NCI-H226 (cell line): ENCODE results near the gene CCDC144A.
"Not testable (repeated sequence)": the region's sequence is repeated elsewhere in the genome, so short reads cannot be mapped to it uniquely, and the experiment has no call there.

Experiments
- DNase-seq: peaks from one replicate; pipeline ENCODE4 v3.0.0-alpha.2; 2015

The CCDC144A gene

DNA sequence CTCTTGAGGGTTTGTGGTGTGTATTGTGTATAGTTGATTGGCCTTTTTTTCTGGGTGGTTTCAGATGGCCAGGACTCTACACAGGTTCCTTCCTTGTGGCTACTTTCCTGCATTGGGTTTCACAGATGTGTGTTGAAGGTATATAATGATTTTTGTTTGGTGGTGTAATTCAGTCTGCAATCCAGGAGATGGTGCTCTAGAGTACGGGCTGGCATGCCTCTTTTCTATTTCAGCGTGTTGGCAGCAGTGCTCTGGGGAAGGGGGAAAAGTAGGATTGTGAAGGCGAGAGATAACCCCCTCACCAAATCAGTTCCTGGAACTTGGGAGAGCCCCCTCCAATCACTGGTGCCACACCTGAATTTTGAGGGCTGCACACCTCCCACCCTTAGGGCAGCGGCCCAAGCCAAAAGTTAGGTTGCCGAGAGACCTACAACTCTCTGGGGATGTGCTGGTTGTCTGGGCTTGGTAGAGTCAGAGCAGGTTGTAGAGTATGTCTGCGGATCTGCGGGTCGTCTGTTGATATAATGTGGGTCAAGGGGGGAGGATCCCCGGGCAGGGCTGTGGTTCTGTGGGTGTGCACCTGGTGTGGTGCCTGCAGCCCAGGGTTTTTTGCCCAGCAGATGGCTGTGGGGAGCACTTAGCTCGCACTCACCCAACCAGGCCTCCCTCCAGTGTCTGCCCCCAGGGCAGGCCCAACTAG lies 61.3 kb downstream of the CCDC144A start:
- DNase-seq = peak; percentile 2

DNA sequence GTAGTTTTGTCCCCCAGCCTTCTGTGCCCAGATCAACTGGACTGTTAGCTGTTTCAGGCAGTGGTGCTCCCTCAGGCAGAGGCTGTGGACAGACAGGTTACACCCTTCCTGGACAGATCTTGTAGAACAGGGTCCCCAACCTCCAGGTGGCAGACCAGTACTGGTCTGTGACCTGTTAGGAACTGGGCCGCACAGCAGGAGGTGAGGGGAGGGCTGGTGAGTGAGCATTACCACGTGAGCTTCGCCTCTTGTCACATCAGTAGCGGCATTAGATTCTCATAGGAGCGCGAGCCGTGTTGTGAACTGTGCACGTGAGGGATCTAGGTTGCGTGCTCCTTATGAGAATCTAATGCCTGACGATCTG lies 61.9 kb downstream of the CCDC144A start:
- not testable (repeated sequence) for DNase-seq

DNA sequence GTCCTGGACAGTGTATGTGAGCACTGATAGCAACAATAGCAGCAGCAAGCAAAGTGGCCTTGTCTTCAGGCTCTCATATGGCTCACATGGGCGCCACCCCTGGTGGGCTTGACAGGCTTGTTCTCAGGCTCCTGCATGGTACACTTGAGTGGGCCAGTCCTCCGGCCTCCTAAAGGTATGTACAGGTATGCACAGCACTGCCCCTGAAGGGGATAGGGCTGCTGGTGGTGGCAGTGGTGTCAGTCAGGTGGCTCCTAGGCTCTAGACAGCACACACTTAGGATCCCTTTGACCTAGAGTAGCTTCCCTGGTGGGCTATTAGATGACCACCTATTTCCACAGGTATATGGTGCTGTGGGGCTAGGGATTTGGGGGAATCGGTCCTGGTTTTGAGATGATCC lies 67.5 kb downstream of the CCDC144A start:
- not testable (repeated sequence) for DNase-seq

DNA sequence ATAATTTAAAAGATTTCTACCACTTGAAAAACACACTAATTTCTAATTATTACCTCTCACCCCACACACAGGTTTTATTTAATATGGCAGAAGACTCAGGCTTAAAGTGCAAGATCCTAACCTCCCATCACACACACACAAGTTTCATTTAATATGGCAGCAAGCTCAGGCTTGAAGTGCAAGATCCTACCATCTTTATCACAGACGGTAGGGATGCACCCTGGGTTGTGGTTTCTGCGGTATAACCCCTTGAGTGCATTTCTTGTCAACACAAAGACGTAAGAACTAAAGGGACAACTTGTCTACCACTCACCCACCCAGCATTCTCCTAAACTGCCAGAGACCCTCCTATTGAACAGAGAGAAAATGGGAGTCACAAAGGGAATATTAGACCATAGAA lies 68.1 kb downstream of the CCDC144A start:
- not testable (repeated sequence) for DNase-seq

DNA sequence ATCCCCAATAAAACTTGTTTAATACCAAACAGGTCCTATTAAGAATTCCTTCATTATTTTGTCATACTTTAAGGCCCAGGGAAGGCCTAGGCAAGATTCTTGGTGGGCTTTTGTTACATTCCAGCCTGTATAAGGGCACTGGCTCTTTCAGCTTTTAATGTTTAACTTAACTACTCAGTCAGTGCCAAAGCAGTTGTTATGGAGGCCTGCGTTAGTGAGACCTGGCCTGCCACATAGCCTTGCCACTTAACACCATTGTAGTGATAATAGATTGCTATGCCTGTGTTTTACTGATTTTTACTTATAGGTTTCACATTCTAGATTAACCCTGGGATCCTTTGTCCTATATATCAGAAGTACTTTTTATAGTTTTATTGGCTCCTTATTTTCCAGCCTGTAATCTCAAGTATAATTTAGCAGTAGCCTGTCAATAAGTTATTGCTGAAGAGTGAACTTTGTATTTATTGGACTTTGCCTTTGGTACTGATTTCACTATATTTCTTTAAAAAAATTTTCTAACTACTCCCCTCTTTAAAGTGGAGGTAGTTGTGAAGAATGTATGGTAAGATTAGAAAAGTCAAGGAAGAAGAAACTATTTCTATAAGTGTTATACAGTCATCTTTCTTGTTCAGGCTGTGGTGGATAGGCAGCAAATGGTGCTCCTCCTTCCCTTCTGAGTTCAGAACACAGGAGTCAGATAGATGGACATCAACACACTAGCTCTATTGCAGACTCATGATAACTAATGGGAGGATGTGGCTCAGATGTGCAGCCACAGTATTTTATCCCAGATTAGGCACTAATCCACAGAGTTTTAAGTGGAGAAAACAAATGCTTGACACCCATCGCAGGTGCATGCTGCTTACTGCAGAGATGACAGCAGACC lies 78.5 kb downstream of the CCDC144A start:
- not testable (repeated sequence) for DNase-seq

DNA sequence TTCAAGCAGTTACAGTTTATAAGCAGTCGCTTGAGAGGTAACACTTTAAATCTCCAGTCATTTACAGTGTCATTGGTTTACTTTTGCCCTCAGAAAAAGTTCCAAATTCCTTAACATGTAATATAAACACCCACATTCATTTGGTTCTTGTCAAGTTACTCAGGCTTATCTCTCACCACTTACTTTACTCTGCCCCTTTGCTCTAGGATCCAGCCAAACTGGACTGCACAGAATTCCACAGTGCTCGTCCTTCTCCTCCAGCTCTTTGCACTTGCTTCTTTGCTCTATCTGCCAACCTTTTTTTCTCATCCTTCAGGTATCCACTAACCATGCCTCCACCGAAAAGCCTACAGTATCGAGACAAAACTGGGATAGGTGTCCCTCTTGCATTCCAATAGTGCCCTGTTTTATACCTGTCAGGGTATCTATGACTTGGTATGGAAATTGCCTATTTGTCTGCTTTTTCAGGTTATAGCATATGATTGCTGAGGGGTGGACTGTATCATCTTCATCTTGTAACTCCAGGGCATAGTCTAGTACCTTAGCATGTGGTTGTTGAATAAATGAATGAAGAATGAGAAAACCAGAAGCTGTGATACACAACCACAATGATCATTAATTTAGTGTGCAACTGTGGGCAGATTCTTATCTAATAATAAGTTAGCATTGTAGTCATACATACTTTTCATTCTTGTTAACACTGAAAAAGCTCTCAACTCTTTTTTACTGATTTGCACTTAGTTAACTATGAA lies 82.5 kb downstream of the CCDC144A start:
- not testable (repeated sequence) for DNase-seq

DNA sequence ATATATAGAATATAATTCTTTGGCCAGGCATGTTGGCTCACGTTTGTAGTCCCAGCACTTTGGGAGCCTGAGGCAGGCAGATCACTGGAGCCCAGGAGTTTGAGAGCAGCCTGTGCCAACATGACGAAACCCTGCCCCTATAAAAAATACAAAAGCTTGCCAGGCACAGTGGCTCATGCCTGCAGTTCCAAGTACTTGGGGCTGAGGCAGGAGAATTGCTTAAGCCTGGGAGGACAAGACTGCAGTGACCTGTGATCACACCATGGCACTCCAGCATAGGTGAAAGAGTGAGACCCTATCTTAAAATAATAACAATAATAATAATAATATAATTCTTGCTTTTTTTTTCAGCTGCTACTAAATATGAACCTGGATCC lies 83.1 kb downstream of the CCDC144A start:
- DNase-seq = not testable (repeated sequence)

DNA sequence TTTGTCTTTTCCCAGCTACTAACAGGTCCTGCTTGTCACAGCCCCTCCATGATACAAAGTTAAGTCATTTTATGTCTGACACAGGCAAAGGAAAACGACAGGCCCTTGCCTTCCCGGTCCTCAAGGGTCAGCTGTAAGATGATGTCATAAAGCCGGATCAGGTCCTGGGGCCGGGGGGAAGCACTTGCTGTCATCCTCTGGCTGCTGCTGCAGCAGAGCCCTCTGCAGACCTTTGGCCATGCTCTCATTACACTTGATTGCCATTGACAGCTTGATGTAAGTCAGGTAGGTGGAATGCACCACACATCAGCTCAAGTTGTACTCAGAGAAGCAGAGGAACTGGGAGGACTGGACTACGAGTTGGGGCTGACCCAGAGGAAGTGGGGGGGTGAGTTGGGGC lies 97.8 kb downstream of the CCDC144A start:
- DNase-seq = not testable (repeated sequence)

DNA sequence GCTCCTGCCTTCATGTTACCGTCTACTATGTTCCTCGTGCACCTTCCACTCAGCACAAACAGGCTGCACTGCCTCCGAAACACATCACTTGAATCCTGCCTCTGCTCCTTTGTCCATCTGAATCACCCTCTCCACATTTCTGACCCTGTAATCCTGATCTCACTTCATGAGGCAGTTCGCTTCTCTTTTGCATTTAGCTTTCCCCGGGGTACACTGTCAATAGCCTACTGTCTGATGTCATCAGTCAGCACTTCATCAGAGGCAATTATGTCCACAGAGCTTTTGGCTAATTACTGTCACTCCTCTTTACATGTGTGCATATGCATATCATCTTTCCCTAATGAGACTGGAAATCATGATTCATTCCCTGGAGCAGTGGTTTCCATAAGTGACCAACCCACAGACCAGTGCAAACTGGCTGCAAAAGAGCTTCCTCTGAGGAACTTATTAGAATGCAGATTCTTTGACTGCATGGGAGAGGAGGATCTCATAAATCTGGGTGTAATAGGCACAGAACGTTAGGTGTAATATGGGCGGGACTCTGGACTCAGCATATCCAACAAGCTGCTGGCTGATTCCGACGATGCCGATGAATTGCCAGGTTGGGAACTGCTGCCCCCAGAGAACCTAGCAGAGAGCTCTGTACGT lies 99.0 kb downstream of the CCDC144A start:
- not testable (repeated sequence) for DNase-seq

DNA sequence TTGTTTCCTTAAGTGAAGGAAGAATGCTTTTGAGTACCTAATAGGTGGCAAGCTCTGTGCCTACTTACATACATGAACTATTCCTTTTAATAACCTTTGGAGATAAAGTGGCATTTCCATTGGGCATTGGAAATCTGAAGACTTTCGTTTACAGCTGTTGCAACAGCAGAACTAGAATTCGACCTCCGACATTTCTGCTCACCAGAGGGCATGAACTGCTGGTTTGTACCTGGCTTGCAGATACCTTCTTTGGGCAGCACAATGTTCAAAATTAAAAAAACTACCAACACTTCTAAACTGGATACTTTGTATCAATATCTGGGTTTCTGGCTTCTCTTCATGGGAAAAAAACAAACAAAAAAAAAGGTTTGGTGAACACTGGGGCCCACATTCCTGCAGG lies 99.6 kb downstream of the CCDC144A start:
- not testable (repeated sequence) for DNase-seq

DNA sequence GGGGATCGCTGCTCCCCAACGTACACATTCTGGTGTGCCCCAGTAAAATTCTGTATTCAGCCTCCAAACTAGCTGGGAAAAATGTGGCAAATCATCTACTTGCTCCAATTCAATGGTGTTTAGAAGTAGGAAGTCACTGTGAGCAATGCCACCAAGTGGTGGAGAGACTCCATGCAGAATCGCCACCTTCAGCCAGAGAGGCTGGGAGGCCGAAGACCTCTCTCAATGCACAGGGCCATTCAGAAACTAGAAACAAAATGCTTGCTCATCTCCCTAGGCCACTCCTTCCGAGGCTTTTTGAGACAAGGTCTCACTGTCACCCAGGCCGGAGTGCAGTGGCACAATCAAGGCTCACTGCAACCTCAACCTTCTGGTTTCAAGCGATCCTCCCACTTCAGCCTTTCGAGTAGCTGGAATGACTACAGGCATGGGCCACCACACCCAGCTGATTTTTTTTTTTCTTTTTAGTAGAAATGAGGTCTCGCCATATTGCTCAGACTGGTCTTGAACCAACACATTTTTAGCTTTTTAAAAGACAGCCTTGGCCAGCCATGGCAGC lies 100.4 kb downstream of the CCDC144A start:
- DNase-seq = not testable (repeated sequence)

DNA sequence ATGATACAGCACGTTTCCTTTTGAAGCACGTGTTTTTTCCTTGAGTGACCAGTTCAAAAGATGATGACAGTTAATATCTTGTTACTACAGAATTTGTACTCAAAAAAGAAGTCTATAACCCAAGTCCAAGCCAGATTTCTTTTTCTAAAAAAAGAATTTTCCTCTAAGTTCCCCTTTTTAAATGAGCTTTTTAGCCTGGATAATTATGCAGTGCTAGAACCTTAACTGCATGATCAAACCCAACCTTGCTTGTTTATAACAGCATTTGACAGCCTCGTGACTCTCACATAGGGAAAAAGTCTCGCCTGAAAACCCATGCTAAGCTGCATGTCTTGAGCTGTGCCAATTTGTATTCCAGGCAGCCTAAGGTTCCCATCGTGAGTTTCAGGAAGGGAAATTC lies 104.2 kb downstream of the CCDC144A start:
- DNase-seq = not testable (repeated sequence)

DNA sequence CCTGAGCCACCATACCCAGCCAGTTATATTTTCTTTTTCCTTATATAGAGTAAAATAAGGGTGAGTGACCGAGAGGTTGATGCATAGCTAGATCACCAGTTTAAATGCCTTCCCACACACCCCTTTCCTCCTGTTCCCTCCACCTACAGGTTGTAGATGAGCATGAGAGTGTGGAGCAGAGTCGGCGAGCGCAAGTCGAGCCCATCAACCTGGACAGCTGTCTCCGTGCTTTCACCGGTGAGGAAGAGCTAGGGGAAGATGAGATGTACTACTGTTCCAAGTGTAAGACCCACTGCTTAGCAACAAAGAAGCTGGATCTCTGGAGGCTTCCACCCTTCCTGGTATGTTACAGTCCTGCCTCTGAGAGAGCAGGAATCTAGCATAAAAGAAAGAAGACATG lies 105.9 kb downstream of the CCDC144A start:
- not testable (repeated sequence) for DNase-seq

DNA sequence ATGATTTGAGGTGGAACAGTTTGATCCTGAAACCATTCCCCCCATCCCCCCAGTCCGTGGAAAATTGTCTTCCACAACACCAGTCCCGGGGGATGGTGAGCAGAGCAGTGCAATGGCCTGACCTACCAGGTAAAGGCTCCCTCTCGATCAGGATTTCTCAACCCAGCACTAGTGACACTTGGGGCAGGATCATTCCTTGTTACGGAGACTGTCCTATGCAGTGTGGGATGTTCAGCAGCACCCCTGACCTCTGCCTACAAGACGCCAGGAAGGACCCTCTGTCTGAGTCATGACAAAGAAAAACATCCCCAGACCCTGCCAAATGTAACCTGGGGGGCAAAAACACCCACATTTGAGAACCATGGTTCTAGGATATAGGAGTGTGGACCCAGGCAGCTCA lies 114.8 kb downstream of the CCDC144A start:
- not testable (repeated sequence) for DNase-seq

DNA sequence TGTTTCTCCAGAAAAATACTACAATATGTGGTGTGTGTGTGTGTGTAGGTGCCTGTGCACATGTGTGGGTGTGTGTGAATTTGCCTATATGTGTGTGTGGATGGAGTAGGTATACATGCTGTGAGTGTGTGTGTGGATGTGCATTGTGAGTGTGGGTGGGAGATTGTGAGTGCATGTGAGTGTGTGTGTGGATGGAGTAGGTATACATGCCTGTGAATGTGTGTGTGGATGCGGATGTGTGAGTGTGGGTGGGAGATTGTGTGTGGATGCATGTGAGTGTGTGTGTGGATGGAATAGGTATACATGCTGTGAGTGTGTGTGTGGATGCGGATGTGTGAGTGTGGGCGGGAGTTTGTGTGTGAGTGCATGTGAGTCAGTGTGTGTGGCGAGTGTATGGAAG lies 116.6 kb downstream of the CCDC144A start:
- DNase-seq = not testable (repeated sequence)

DNA sequence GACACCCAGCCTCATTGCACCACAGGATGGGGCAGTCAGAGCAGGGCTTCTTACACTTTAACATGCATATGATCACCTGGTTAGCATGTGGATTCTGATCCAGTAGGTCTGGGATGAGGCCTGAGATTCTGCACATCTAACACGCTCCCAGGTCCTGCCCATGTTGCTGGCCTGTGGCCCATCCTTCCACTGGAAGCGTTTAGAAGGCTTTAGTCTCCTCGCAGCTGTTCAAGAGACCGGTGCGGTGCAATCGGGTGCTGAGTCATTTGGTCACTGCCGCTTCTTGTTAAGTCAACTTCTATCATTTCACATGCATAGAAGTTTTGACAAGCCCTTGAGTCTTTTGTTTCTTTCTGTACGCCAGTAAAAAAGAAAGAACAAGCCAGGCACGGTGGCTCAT lies 117.6 kb downstream of the CCDC144A start:
- not testable (repeated sequence) for DNase-seq

DNA sequence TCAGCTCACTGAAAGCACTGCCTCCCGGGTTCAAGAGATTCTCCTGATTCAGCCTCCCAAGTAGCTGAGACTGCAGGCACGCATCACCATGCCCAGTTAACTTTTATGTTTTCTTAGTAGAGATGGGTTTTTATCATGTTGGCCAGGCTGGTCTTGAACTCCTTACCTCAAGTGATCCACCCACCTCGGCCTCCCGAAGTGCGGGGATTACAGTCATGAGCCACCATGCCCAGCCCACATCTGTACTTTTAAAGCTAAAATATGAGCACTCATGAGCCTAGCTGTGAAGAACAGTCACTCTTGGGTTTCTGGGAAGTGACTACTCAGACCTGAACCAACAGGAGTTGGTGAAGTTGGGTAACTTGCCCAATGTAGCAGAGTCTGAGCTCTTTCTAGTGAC lies 120.2 kb downstream of the CCDC144A start:
- not testable (repeated sequence) for DNase-seq

DNA sequence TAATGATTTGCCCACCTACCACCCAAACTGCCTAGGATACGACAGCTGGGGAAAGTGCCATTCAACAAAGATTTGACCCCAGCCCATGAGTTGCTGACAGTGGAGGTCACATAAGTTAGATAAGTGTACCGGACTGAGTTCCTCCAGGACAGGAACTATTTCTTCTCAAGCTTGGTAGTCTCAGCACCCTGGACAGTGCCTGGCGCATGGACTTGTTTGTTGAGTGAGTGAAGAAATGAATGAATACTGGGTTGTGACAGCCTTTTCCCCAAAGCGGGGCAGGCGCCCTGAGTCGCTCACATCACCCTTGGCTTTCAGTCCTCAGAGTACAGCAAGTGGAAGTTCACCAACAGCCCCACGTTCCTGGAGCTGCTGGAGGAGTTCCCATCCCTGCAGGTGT lies 122.1 kb downstream of the CCDC144A start:
- peak; percentile 16 for DNase-seq

DNA sequence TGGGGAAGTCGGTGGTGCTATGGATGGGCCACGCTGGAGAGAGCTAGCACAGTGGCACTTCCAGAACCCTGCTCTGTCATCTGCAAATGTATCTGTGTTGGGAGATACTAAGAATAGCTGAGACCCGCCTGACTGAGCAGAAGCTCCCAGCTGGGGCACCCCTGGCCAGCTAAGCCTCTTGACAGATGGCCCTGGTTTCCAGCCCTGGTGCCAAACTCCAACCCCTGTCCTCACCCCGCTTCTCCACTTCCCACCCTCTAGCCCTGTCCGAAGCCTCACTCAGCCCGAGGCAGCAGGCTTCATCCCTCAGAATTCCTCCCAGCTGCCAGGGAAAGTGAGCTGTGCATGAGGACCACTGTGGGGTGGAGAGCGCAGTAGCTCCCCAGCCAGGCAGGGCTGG lies 124.4 kb downstream of the CCDC144A start:
- no peak for DNase-seq

DNA sequence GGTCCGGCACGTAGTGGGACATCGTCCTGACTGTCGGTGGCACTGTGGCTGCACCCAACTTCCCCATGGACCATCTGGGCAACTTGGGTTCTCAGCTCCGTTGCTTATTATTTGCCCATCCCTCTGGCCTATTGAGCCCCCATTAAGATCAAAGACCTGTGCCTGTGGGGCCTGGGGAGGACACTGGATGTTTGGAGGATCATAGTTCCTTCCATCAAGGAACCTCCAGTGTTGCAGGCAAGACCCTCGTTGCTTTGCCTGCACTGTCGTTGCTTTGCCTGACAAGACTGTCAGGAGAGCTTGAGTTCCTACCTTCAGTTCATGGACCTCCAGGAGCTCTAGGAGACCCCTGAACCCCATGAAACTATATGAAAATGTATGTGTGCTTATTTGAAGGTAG lies 127.2 kb downstream of the CCDC144A start:
- DNase-seq = no peak

DNA sequence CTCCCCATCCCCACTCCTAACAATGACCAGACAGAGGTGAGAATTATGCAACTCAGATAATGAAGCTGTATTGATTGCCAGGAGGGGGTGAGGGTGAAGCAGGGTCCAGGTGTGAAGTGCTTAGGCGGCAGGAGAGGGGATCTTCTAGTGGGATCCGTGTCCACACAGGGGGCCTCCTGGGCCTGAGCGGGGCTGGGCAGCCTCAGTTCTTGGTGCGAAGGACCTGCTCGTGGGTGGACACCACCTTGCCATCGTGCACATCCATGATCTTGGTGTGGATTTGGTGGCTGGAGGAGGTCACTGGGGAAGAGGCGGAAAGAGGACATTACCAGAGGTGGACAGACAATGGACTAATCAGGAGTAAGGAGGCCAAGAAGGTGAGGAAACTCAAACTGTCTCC lies 127.9 kb downstream of the CCDC144A start:
- DNase-seq = not testable (repeated sequence)

DNA sequence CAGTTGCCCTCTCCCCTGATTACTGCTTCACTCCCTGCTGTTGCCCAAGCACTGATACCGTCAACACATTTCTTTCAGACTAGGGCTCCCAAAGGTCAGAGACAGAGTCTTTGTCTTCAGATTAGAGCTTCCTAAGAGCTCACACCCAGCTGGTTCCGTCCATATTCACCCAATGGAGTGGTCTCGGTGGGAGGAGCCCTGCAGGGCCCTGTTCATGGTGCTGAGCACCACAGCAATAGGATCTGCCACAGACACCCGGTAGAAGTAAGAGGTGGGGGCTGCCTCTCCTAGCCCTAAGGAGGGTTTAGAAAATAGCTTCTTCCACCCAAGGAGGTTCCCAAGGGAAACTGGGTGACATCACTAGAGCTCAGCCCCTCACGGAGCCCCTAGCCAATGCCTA lies 128.3 kb downstream of the CCDC144A start:
- no peak for DNase-seq
